ENCODE data around the gene TNS3.
"Not testable (repeated sequence)": the region's sequence is repeated elsewhere in the genome, so short reads cannot be mapped to it uniquely, and the experiment has no call there.

TNS3 gene

DNA sequence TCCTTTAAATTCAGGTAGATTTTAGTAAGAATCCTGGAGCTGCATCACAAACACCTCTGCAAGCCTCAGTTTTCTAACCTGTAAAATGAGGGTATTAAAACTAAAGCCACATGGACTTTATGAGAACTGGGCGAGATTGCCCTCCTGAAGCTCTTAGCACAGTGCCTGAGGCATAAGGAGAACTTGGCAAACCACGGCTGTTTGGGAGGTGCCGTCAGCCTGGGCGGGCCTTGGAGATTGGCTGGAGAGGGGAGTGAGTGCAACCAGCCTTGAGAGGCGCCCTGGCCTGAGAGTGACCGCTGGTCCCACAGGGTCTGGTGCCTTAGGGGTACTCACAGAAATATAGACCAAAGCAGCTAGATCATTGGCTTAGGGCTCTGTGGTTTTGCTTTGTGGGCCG, 5.4 kb upstream of the TNS3 start:
- H3K27ac ChIP-seq: peak overlapping the region in 2 of 11 experiments; percentile 40 to 52; a peak in 2 of 22 replicates
- peak overlapping the region in 9 of 11 experiments; percentile 20 to 80 (median 64); a peak in 14 of 22 replicates for H3K4me2 ChIP-seq
- H3K9ac ChIP-seq: no peak overlapping the region
- peaks cover 7 to 22% (median 17%) of the 10 kb centered on the region in 11 experiments; a peak in 21 of 22 replicates for H3K27me3 ChIP-seq
- H3K9me3 ChIP-seq (replicated peaks in 1 of 11): peaks cover 0 to 9% (median 6%) of the 10 kb centered on the region in 11 experiments; a peak in 10 of 22 replicates
- H3K4me1 ChIP-seq: peaks cover 0 to 71% (median 28%) of the 10 kb centered on the region in 10 experiments; a peak in 19 of 20 replicates
- no peaks in the 10 kb centered on the region for H4K20me1 ChIP-seq
- TF ChIP-seq Cebpa-rat (IDR thresholded peaks at IDR 0.05): no peak
- H3K4me3 ChIP-seq: no peak overlapping the region
- H3K36me3 ChIP-seq: no peaks in the 10 kb centered on the region

- no peak overlapping the region for H3K4me3 ChIP-seq
- peak overlapping the region in 10 of 11 experiments; percentile 20 to 80 (median 48); a peak in 18 of 22 replicates for H3K4me2 ChIP-seq
- H3K4me1 ChIP-seq: peaks cover 0 to 75% (median 31%) of the 10 kb centered on the region in 10 experiments; a peak in 19 of 20 replicates
- peaks cover 8 to 26% (median 21%) of the 10 kb centered on the region in 11 experiments; a peak in 21 of 22 replicates for H3K27me3 ChIP-seq
- peak overlapping the region in 3 of 11 experiments; percentile 40 to 52 (median 42); a peak in 4 of 22 replicates for H3K27ac ChIP-seq
- H4K20me1 ChIP-seq: no peaks in the 10 kb centered on the region
- H3K9me3 ChIP-seq (replicated peaks in 1 of 11): peaks cover 0 to 9% (median 6%) of the 10 kb centered on the region in 11 experiments; a peak in 10 of 22 replicates
- no peaks in the 10 kb centered on the region for H3K36me3 ChIP-seq
- no peak overlapping the region for H3K9ac ChIP-seq
- no peak for TF ChIP-seq Cebpa-rat (IDR thresholded peaks at IDR 0.05)
Observed at GRCh38 chr7:47586925-47587324, 5.0 kb upstream of the TNS3 start.

GRCh38 chr7:47586161-47586670, 4.3 kb upstream of the TNS3 start:
- TF ChIP-seq Cebpa-rat (IDR thresholded peaks at IDR 0.05): peak in 4 of 11 experiments; percentile 16 to 40 (median 27); a peak in 3 of 22 replicates
- H3K36me3 ChIP-seq; H3K9me3 ChIP-seq (replicated peaks in 1 of 11); H3K9ac ChIP-seq; H4K20me1 ChIP-seq; H3K4me3 ChIP-seq: not testable (repeated sequence)
- Histone ChIP-seq H3K27me3 (peaks cover 8 to 33% (median 27%) of the 10 kb centered on the region in 11 experiments; a peak in 21 of 22 replicates), H3K4me1 (peaks cover 0 to 75% (median 31%) of the 10 kb centered on the region in 10 experiments; a peak in 19 of 20 replicates), H3K4me2 (peak overlapping the region in 9 of 11 experiments; percentile 20 to 80 (median 64); a peak in 14 of 22 replicates), H3K27ac (peak overlapping the region in 3 of 11 experiments; percentile 40 to 52 (median 42); a peak in 5 of 22 replicates)

GRCh38 chr7:47584536-47584895, 2.6 kb upstream of the TNS3 start:
- Histone ChIP-seq H3K27ac (no peak overlapping the region), H3K4me2 (peak overlapping the region in 4 of 11 experiments; percentile 2 to 96 (median 26); a peak in 5 of 22 replicates), H3K9ac (no peak overlapping the region), H3K4me3 (no peak overlapping the region), H3K9me3 (replicated peaks in 1 of 11) (peaks cover 0 to 9% (median 6%) of the 10 kb centered on the region in 11 experiments; a peak in 10 of 22 replicates), H3K36me3 (no peaks in the 10 kb centered on the region), H3K27me3 (peaks cover 8 to 41% (median 36%) of the 10 kb centered on the region in 11 experiments; a peak in 21 of 22 replicates), H4K20me1 (no peaks in the 10 kb centered on the region), H3K4me1 (peaks cover 16 to 81% (median 45%) of the 10 kb centered on the region in 10 experiments)
- TF ChIP-seq Cebpa-rat (IDR thresholded peaks at IDR 0.05): no peak

DNA sequence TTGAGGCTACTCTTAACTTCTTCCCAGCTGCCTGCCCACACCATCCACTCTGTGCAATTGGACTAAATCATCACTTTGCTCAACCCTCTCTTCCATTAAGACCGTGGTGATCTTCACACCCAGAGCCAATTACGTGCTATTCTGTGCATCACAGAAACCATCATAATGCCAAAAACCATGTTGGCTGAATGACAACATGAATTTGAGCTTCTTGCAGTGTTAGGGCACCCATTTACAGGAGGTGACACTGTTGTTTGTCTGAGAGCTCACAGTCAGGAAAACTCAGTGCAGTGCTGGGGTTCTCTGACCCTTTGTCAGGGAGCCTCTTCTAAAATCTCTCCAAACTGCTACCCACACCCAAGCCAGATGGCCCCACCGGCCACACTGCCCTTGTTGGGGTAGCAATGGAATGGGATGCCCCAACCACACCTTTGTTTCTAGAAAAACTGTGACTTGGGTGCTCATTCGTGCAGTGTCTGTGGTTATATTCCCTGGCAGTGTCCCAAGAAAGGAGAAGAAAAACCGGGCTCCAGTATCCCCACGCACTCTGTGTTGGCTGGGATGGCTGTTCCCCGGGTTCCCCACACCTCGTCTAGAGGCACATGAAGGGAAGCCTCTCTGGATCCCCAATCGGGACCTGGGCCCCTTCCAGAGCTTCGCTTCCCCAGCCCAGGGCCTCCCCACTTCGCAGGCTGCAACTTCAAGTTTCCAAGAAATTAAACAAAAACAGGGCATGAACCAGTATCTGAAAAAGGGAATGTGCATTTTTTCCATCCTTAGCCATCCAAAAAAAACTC, 2.0 kb upstream of the TNS3 start:
- TF ChIP-seq Cebpa-rat (IDR thresholded peaks at IDR 0.05): no peak
- peaks cover 0 to 9% (median 6%) of the 10 kb centered on the region in 11 experiments; a peak in 10 of 22 replicates for H3K9me3 ChIP-seq (replicated peaks in 1 of 11)
- no peak overlapping the region for H3K27ac ChIP-seq
- no peak overlapping the region for H3K9ac ChIP-seq
- H3K4me3 ChIP-seq: no peak overlapping the region
- no peaks in the 10 kb centered on the region for H3K36me3 ChIP-seq
- peak overlapping the region in 4 of 11 experiments; percentile 94 to 98 (median 96); a peak in 6 of 22 replicates for H3K4me2 ChIP-seq
- peaks cover 8 to 41% (median 36%) of the 10 kb centered on the region in 11 experiments; a peak in 21 of 22 replicates for H3K27me3 ChIP-seq
- no peaks in the 10 kb centered on the region for H4K20me1 ChIP-seq
- peaks cover 22 to 82% (median 51%) of the 10 kb centered on the region in 10 experiments for H3K4me1 ChIP-seq

DNA sequence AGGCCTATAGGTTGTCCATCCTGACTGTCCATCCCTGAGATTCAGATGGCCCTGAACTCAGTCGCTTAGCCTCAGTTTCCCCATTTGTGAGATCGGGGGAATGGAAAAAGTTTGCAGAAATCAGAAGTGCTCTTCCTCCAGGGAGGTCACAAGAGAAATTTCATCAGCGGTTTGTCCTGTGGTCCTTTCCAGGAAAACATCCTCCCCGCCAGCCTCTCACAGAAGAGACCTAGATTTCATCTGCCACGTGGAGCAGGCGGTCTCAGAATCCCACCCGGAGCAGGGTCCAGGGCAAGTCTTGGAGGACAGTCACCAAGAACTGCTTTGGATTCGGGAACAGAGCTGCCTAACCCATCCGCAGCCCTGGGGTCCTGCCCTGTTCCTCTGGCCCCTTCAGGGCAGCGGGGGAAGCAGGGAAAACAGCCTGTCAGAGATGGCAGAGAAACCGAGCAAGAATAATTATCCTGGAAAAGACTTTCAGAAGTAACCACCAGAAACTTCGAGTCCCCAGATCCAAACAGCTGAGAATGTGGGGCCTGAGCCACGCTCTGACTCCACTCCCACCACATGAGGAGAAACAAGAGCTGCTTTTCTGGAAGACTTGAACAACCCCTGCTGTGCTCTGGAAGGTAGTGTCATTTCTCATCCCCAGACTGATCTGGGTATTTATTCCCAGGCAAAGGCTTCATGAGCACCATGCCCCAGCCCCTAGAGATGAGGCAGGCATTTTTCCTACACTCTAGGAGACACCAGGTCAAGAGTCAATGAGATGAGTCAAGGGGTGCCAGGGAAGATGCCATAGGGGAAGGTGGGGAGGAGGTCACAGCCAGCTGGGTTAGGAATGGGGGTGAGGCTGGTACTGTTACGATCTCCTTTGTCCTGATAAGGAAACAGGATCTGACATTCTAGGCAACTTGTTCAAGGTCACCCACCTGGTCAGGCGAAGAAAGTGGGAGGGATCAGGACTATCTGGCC, 1.1 kb upstream of the TNS3 start:
- Histone ChIP-seq H4K20me1 (no peaks in the 10 kb centered on the region), H3K4me2 (peak overlapping the region; percentile 86 to 99 (median 96); a peak in 18 of 22 replicates), H3K4me1 (peaks cover 31 to 84% (median 55%) of the 10 kb centered on the region in 10 experiments), H3K27ac (no peak overlapping the region), H3K27me3 (peaks cover 8 to 41% (median 36%) of the 10 kb centered on the region in 11 experiments; a peak in 21 of 22 replicates), H3K9ac (peak overlapping the region in 3 of 11 experiments; percentile 90 to 93 (median 91); a peak in 1 of 22 replicates), H3K4me3 (peak overlapping the region in 4 of 10 experiments; percentile 83 to 92 (median 84); a peak in 6 of 20 replicates), H3K9me3 (replicated peaks in 1 of 11) (peaks cover 0 to 9% (median 6%) of the 10 kb centered on the region in 11 experiments; a peak in 10 of 22 replicates), H3K36me3 (no peaks in the 10 kb centered on the region)
- TF ChIP-seq Cebpa-rat (IDR thresholded peaks at IDR 0.05): no peak

- peak overlapping the region; percentile 79 to 92 (median 84) for H3K4me3 ChIP-seq
- peak overlapping the region; percentile 81 to 96 (median 88) for H3K27ac ChIP-seq
- H3K9ac ChIP-seq: peak overlapping the region; percentile 84 to 94 (median 91)
- TF ChIP-seq Cebpa-rat (IDR thresholded peaks at IDR 0.05): no peak
- peaks cover 0 to 9% (median 6%) of the 10 kb centered on the region in 11 experiments; a peak in 10 of 22 replicates for H3K9me3 ChIP-seq (replicated peaks in 1 of 11)
- peak overlapping the region; percentile 86 to 99 (median 96) for H3K4me2 ChIP-seq
- peaks cover 8 to 41% (median 36%) of the 10 kb centered on the region in 11 experiments; a peak in 21 of 22 replicates for H3K27me3 ChIP-seq
- peaks cover 0 to 6% (median 0%) of the 10 kb centered on the region in 11 experiments; a peak in 2 of 22 replicates for H3K36me3 ChIP-seq
- H4K20me1 ChIP-seq: no peaks in the 10 kb centered on the region
- H3K4me1 ChIP-seq: peaks cover 47 to 84% (median 59%) of the 10 kb centered on the region in 10 experiments
Observed at GRCh38 chr7:47581438-47581803, 490 bp downstream of the TNS3 start.
